Fibroblast of skin of left biceps (primary cell): Measurements from ENCODE around the gene SPOP.
A peak's percentile ranks its signal among the peaks of the same experiment; 100 is the strongest.
"Not testable (repeated sequence)": the region's sequence is repeated elsewhere in the genome, so short reads cannot be mapped to it uniquely, and the experiment has no call there.

Experiments
- DNase-seq, 2 experiments: peaks; one replicate each; pipeline ENCODE4 v3.0.0-alpha.2; 2013; ENCODE audit warnings: low read depth in 2 of 2

SPOP gene

DNA sequence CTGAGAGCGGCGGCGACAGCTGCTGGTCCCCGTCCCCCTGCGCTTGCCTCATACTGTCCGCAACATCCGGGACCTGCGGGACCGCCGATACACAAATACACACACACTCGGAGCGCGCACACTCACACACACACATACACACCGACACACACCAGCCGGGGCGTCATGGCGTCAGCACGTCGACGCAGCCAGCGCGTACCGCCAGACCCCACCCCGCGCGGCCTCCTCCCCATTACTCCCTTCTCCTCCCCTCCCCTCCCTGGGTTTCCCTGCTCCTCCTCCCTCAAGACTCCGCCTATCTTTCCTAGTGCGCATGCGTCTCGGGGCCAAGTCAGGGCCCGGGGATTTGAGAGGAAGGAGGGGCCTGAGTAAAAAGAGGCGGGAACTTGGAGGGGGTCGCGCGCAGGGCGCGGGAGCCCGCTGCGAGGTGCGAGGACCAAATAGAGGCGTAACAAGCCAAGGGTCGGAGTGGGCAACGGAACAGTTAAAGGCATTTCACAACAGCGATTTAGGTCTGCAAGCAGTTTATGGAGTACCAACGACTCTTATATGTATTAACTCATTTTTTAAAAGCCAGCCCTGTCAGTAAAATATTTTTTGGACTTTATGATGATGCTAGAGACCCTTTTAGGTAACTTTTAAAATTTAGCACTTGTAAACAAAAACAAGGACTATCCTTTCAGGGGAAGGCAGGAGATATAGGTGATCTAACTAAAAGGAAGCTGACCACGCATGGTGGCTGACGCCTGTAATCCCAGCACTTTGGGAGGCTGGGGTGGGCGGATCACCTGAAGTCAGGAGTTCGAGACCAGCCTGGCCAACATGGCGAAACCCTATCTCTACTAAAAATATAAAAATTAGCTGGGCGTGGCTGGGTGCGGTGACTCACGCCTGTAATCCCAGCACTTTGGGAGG lies at the start of gene SPOP:
TSS of gene SPOP (minus strand) at position 165 of the 915 bp plus-strand sequence. CDS start 55,287 bp downstream, outside the sequence.
- DNase-seq: peak; percentile 99

DNA sequence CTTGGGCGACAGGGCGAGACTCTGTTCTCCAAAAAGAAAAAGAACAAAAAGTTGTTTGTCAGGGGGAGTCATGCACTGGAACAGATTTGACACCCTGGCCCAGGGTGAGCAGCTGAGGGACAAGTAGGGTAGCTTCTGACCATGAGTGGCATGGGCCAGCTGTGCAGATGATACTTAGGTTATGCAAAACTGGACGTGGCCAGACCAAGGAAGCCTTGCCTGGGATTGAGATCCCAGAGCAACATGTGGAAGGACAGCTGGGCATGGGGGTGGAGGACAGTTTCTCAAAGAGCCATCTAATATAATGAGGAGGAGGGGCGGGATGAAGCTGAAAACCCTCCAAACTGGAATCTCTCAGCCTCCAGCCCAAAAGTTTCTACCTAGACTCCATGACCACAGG lies 49.5 kb upstream of the SPOP start:
- DNase-seq: no peak

DNA sequence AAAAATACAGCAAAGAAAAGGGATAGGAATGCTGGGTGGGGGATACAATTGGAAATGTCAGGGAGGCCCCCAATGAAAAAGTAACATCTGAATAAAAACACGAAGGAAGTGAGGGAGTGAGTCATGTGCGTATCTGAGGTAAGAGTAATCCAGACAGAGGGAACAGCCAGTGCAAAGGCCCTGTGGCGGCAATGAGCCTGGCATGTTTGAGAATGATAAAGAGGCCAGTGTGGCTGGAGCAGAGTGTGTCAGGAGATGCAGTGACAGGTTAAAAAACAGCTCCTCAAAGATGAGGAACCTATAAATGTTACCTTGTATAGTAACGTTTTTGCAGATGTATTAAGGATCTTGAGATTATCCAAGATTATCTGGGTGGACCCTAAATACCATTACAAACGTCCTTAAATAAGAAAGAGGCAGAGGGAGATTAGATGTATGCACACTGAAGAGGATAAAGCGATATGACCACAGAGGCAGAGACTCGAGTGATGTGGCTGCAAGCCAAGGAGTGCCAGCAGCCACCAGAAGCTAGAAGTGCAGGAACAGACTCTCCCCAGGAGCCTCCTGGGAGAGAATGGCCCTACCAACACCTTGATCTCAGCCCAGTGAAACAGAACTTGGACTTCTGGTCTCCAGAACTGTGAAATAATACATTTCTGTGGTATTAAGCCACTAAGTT lies 47.7 kb upstream of the SPOP start:
- no peak for DNase-seq

DNA sequence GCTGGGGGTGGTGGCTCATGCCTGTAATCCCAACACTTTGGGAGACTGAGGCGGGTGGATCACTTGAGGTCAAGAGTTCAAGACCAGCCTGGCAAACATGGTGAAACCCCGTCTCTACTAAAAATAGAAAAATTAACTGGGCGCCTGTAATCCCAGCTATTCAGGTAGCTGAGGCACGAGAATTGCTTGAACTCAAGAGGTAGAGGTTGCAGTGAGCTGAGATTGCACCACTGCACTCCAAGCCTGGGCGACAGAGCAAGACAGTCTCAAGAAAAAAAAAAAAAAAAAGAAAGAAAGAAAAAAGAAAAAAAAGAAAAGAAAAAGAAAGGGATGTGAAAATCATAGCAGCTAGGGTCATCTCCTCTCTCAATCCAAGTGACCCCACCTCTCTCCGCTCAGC lies 46.7 kb upstream of the SPOP start:
- not testable (repeated sequence) for DNase-seq

DNA sequence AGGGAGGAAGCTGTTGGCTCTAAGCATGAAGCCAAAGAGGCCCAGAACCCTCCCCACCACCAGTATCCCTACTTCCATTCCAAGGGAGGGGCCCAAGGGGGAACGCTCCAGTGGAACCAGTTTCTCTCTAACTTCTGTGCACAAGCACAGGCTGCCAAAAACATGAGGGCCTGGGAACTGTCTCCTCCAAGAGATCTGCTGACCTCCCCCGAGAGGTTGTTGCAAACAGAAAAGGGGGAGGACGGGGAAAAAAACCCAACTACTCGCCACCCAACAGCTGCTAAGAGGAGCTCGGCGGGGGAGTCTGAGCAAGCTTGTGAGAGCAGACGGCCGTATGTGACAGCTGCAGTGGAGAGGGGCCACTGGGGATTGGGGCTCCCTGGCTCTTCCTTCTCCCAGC lies 45.5 kb upstream of the SPOP start:
- no peak for DNase-seq

DNA sequence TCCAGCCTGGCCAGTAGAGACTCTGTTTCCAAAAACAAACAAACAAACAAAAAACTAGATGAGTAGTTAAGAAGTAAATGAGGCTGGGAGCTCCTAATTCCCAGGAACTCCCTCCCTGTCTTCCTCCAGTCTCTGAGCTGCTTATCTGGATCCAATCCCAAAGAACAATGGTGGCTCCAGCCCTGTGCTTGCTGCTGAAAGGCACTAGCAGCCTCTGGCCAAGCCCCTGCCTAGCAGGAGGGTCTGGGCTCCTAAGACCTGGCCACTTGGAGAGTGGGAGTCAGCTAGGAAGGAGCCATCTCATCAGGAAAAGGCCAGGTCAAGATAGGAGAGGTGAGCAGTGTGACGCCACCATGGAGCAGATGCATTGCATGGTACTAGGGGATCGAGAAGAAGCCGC lies 44.2 kb upstream of the SPOP start:
- DNase-seq: no peak

DNA sequence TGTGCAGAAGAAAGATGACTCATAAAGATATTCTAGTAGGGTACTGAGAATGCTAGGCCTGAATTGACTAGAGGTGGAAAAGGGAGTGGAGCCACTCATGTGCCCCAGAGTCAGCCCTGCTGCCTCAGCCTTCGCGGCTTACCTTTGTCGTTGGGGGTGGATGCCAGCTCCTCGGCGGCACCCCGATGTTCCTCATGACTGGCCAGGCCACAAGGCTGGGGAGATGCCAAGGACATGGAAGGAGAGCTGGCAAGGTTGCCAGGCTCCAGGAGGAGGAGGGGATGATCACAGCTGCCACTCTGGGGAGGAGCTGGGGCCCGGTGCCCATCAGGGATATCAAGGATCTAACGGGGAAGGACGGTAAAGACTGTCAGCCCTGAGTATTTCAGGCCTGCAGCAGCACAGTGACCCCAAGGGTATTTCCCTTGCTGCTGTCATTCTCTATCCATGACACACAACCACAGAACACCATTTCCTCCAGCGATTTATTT lies 39.5 kb upstream of the SPOP start:
- no peak for DNase-seq

DNA sequence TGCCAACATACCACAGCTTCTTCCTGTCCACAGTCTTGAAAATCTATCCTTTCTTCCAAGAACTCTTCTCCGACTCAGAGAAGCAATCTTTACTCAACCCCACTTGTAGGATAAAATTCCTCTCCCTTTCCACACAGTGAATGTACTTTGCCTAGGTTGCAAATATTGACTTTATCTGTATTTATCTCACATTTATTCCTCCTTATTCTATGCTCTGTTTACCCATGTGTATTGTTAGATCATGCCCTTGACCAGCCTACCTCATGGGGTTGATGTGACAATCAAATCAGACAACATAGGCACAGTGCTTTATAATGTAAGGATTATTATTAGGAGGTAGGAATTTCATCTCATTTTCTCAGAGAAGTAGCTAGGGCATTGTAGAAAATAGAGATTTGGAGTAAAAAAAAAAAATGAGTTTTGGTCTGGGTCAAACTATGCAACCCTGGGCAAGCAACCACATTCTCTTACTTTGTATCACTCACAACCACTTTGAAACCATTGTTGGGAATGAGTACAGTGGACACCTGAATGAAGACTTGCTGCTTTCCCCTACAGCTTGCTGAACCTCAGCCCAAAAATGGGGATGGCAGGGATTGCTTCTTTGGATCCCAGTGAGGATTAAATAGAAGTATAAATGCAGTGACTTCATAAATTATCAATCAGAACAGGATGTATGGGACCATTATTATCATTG lies 38.9 kb upstream of the SPOP start:
- no peak for DNase-seq

DNA sequence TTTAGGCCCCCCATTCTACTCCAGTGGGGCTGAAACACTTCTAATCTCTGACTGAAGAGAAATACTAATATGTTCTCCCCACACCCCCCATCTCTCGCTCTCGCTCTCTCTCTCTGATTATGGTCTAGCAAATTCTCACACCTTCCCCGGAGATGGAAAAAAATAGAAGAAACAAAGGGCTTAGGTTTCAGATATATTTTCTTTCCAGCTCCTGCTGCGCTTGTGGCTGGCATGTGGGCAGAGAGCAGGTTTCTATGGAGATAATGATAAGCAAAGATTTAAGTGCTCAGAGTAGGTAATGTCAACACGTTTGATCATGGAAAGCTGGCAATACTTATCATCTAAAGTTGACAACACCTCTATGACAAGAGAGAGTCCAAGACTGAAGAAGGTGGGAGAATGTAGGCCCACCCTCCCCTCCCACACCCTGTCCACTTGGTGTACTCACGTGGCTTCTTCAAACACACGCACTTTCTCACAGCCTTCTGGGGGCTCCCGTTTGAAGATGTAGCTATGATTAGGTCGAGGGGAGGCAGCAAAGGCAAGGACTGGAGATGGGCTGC lies 37.9 kb upstream of the SPOP start:
- DNase-seq: no peak

DNA sequence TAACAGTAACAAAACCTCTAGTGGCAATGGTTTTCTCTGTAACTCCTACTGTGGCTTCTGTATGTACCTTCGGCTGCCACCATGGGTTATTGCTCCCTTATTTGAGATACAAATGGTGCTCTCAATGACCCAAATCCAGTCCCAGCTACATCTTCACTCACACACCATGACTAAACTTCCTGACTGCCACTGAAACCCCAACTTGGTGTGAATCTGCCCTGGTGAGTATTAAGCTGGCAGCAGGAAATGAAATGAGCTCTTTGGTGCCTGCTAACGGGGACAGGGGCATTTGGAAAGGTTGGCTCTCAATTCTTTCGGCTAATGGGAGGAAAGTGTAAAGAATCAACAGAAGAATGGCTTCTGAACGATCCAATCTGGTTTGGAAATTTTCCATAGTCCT lies 37.3 kb upstream of the SPOP start:
- DNase-seq: no peak

DNA sequence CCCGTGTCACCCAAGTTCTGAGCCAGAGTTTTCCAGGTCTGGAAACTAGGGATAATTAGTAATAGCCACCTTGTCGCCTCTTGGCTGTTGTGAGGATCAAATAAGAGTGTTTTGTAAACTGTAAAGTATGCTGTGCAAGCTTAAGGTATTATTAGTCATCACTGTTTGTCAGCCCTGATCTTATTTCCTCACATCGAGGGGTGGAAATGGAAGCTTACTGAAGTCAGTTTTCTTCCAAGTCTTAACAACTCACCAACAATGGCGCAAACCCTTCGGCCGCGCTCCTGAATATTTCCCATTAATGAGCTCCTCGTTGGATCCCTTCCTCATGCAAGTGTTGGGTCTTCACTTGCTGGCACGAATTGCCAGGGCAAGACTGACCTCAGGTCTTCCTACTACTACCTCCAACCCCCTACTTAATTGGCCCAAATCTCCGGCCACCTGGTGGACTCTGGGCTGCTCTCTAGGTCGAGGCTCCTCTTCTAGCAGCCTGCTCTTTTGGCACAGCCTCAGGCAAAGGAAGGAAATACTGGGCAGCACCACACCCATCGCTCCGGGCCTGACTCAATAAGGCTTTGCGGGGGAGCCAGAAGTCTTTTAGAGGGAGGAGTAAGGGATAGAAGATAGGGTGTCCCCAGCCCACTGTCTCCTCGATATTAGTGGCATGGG lies 30.8 kb upstream of the SPOP start:
- no peak for DNase-seq

DNA sequence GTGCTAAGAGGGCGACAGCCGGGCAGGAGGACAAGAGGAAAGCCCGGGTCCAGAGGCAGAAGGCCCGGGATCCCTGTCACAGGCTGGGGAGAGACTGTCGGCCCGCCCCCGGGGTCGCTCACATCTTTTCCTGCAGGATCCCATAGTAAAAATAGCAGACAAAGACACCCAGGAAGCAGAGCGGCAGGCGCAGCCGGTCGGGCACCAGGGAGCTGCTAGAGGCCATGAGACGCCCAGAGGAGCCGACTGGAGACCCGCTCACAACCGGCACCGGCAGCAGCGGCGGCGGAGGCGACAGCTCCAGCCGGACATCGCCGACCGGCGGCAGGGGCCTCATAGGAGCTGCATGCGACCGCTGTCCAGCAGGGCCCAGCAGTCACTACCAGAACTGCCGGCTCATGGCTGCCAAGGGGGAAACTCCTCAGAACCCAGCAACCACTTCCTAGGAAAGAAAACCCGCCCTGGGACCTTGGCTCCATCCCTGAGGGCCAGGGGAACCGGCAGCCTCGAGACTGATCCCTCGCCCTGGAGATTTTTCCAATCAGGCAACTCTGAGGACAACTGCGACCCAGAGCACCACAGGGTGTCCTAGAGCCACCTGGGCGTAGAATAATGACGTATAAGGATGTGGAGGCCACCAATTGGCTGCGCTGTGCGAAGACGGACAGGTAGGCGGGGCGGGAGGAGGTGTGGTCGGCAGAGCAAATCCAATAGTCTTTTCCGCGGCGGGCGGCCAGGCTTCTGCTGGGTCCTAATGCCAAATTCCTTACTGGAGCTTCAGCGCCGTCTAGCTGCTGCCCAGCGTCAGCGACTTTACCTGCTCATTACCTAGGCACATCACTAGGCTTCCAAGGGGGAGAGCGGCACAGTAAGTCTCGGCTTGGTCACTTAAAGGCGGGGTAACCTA lies 30.0 kb upstream of the SPOP start, which contains the start of gene SLC35B1:
TSS of gene SLC35B1 (minus strand) at position 357 of the 907 bp plus-strand sequence. CDS start at position 226, 131 bp downstream.
- DNase-seq: peak; percentile 97

DNA sequence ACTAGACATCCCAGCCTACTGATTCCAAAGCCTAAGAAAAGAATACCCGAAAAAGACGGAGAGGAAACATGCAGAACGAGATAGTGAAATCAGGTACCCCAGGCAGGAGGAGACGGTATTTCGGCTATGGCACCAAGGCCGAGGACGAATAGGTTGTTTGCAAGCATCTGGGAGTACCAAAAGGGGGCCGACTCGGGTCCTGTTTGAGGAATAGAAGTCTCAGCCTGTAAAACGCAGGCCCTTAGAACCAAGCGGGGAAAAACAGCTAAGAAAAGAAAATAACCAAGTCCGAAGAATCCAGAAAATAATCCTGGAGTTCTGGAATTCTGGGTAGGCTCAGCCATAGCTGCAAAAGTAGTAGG lies 29.3 kb upstream of the SPOP start:
- no peak for DNase-seq

DNA sequence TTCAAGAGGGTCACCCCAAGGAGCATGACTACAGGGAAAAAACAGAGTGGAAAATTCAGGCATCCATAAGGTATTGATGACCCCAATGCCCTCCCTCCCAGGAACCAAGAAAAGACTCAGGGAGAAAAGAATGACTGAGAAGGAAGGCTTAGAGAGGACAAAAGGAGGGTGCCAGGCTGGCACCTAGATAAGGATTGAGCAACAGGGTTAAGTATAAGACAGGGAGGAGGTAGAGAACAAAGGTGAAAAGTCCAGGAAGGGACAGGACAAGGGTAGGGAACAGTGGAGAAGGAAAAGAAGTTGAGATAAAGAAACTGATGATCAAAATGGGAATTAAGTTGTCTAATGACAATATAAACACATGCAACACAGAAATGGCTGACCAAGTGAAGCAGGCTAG lies 27.4 kb upstream of the SPOP start:
- DNase-seq: no peak

DNA sequence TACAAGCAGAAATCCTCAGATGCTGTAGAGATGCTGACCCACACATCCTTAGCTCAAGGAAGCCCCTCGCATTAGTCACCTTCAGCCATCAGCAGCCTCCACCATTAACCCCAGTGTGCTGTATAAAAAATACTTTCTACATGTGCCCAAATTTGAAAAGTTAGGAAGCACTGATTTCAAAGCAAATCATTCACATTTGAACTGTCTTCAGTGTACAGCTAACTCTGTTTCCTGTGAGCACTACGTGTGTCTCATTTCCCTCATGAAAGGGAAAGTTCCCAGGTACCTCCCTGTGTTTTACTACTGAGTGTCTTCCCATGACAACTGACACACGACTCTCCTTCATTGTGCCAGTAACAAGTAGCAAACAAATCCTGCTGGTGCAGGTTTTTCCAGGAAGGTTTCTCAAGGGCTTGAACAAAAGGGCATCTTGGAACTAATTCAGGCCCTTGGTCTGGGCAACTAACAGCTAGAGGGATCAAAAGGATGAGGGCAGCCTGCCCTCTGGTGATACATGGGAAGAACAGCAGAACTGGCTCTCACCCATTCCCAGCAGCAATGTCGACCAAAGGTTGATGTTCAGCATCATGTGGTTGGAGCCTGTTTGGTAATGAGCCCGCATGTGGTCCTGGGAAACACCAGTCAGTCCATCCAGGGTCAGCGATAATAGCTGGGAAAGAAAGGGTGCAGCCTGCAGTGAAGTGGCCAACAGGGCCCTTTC lies 25.8 kb upstream of the SPOP start:
- DNase-seq: no peak

DNA sequence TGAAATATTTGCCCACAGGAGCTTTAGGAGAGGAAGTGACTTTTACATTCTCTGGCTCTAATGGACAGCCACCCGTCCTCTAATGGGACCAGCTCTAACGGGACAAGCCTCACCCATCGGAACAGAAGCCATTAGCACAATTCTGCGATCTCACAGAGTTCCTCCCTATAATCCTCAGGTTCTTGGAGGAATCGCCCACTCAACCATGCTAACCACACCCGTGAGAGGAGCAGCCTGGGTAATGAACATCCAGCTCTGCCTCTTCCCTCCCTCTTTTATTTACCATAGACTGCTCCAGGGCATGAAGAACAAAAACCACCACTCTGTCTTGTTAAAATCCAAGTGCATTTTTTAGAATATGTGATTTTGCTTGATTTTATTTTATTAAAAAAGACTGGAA lies 23.1 kb upstream of the SPOP start:
- DNase-seq: no peak

DNA sequence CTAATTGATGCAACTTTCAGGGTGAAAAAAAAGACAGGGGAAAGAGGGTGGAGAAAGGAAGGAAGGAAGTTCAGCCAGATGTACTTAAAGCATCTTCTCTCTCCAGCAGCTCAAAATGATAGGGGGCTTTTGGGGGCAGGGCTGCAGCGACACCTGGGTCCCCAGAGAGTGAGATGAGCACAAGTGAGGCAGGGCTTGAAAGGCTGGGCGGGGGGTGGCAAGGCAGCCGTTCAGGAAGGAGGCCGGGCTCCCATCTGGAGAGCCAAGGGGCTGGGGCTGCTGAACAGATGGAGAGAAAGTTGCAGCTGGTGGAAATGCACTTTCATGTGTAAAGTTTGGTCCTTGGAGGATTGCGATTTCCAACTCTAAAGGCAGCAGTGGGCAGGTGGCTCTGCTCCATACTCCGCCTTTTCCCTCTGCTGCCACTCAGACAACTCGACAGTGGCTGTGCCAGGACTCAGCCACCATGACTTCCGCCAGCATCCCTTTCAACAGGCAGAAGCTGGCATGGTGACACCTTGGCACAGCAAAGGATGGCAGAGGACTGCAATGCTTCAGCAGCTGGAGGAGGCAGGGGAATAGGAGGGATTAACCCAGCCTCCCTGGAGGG lies 22.2 kb upstream of the SPOP start:
- no peak for DNase-seq

DNA sequence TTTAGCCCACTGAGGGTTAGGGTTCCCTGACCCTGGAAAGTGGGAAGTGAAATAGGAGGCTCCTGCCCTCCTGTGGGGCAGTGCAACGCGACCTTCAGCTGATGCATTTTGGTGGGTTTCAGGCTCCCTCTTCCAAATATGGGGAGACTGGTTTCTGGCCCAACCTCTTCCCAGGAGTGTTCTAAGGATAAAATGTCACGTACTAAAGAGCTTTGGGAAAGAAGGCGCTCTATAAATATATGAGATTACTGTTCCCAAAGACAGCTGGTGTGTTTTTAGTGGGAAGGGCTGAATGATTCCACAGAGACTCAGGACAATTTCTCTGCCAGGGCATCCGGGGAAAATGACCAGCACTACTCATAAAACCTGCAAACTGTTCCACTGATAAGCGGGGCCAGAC lies 20.1 kb upstream of the SPOP start:
- no peak for DNase-seq

DNA sequence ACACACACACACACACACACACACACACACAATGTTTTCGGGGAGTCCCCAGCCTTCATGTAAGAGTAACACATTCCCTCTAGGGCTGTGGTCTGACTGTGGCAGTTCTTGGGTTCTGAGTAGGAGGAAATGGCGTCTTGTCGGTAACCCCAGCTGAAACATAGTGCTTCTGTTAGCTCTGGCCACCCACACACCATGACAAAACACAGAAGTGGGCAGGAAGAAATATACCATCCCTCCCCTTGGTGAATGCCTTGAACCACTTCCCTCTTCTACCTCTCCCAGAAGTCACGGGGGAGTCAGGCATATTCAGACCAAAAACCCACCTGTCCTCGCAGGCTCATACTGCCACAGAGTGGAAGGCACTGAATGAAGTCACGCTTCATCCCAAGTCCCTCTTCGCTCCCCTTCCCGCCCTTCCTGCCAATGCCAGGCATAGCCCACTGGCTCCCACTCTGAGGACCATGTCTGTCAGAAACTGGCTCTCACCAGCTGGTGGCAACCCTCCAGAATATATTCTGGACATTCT lies 18.4 kb upstream of the SPOP start:
- DNase-seq: no peak
